Measurements from ENCODE around the gene SMAD9.

SMAD9 gene

DNA sequence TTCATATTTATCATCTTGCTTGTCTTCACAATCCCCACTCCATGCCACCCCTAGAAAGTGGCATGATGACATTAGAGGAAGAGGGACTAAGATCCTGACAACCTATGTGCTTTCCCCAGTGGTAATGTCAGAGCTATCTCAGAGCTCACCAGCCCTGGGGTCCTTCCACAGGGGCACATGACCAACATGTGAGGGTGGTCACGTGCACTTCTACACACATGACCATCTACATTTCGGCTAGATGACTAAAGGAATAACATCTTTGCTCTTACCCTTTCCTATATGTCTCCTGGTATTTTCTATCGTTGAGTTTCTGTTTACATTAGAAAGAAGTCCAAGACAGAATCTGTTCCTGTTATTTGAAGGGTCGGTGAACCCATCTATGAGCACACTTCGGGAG lies 54.8 kb downstream of the SMAD9 start:
- WGBS, 2 experiments (ENCODE audit: insufficient coverage in 2 of 2): 87% methylated on average over 3 to 4 of the region's 5 CpGs
- no peaks in the 10 kb centered on the region for H3K4me1 ChIP-seq (ENCODE audit: control insufficient read depth, insufficient read depth, low read length, poor library complexity, severe bottlenecking)

DNA sequence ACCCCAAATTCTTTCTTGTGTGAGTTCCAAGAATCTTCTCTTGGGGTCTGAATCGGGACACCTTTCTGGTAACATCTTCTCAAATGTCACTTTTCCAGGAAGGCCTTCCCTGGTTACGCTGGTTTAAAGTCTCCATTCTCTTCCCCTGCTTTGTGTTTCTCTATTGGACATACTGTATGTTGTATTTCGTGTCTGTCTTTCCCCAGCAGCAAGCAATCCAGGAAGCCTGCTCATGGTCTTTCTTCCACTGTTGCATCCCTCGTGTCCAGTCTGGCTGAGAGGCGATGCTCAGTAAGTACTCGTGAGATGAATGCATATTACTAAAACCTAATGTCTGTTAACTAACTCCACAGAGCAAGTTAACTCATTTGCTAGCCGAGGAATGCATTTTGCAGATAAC lies 57.3 kb downstream of the SMAD9 start:
- Histone ChIP-seq H3K36me3 (ENCODE audit: control insufficient read depth, insufficient read depth, low read length) (peaks cover 42% of the 10 kb centered on the region), H3K4me3 (ENCODE audit: extremely low read depth, insufficient read depth, low read length, poor library complexity, severe bottlenecking) (no peak overlapping the region), H3K4me1 (ENCODE audit: control insufficient read depth, insufficient read depth, low read length, poor library complexity, severe bottlenecking) (no peaks in the 10 kb centered on the region), H3K27ac (ENCODE audit: low read depth, low read length, severe bottlenecking) (peak overlapping the region; percentile 11), H3K9me3 (ENCODE audit: control insufficient read depth, low read length) (no peaks in the 10 kb centered on the region)
- 92 to 95% methylated on average over 3 to 7 of the region's 7 CpGs for WGBS, 2 experiments (ENCODE audit: insufficient coverage in 2 of 2)

More for the DNA sequence above, 54.8 kb downstream of the SMAD9 start:
- H3K4me3 ChIP-seq (ENCODE audit: extremely low read depth, insufficient read depth, low read length, poor library complexity, severe bottlenecking): no peak overlapping the region
- H3K27ac ChIP-seq (ENCODE audit: low read depth, low read length, severe bottlenecking): no peak overlapping the region
- peaks cover 56% of the 10 kb centered on the region for H3K36me3 ChIP-seq (ENCODE audit: control insufficient read depth, insufficient read depth, low read length)
- H3K9me3 ChIP-seq (ENCODE audit: control insufficient read depth, low read length): no peaks in the 10 kb centered on the region

DNA sequence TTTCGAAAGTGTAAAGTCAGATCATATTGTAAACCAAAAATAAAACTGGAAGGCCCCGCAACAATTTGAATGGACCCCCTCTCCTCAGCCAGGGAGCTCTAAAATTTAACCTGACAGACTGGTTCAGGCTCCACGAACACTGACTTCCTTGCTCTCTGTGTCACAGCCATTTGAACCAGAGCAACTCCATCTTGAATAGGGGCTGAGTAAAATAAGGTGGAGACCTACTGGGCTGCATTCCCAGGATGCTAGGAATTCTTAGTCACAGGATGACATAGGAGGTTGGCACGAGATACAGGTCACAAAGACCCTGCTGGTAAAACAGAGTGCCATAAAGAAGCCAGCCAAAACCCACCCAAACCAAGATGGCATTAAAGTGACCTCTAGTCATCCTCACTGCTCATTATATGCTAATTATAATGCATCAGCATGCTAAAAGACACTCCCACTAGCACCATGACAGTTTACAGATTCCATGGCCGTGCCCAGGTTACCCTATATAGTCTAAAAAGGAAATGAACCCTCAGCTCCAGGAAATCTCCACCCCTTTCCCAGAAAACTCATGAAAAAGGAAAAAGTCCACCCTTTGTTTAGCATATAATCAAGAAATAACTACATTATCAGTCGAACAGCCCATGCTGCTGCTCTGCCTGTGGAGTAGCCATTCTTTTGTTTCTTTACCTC lies 57.9 kb downstream of the SMAD9 start:
- no peak overlapping the region for H3K4me3 ChIP-seq (ENCODE audit: extremely low read depth, insufficient read depth, low read length, poor library complexity, severe bottlenecking)

GRCh38 chr13:36859259-36859658 lies 60.8 kb downstream of the SMAD9 start:
- Histone ChIP-seq H3K36me3 (ENCODE audit: control insufficient read depth, insufficient read depth, low read length) (peaks cover 14% of the 10 kb centered on the region), H3K9me3 (ENCODE audit: control insufficient read depth, low read length) (no peaks in the 10 kb centered on the region), H3K27ac (ENCODE audit: low read depth, low read length, severe bottlenecking) (no peak overlapping the region), H3K4me3 (ENCODE audit: extremely low read depth, insufficient read depth, low read length, poor library complexity, severe bottlenecking) (no peak overlapping the region), H3K4me1 (ENCODE audit: control insufficient read depth, insufficient read depth, low read length, poor library complexity, severe bottlenecking) (no peaks in the 10 kb centered on the region)
- 82 to 89% methylated on average over 2 of the region's 4 CpGs for WGBS, 2 experiments (ENCODE audit: insufficient coverage in 2 of 2)

More for the DNA sequence above, 57.9 kb downstream of the SMAD9 start:
- 92% methylated on average over 6 of the region's 6 CpGs for WGBS, 2 experiments (ENCODE audit: insufficient coverage in 2 of 2)
- Histone ChIP-seq H3K9me3 (ENCODE audit: control insufficient read depth, low read length) (no peaks in the 10 kb centered on the region), H3K27ac (ENCODE audit: low read depth, low read length, severe bottlenecking) (peak overlapping the region; percentile 11), H3K36me3 (ENCODE audit: control insufficient read depth, insufficient read depth, low read length) (peaks cover 42% of the 10 kb centered on the region), H3K4me1 (ENCODE audit: control insufficient read depth, insufficient read depth, low read length, poor library complexity, severe bottlenecking) (no peaks in the 10 kb centered on the region)

- H3K4me3 ChIP-seq (ENCODE audit: extremely low read depth, insufficient read depth, low read length, poor library complexity, severe bottlenecking): no peak overlapping the region
- no peak overlapping the region for H3K27ac ChIP-seq (ENCODE audit: low read depth, low read length, severe bottlenecking)
- 0 to 55% methylated on average over 1 to 3 of the region's 3 CpGs for WGBS, 2 experiments (ENCODE audit: insufficient coverage in 2 of 2)
- H3K36me3 ChIP-seq (ENCODE audit: control insufficient read depth, insufficient read depth, low read length): peaks cover 18% of the 10 kb centered on the region
- no peaks in the 10 kb centered on the region for H3K4me1 ChIP-seq (ENCODE audit: control insufficient read depth, insufficient read depth, low read length, poor library complexity, severe bottlenecking)
- H3K9me3 ChIP-seq (ENCODE audit: control insufficient read depth, low read length): no peaks in the 10 kb centered on the region
These were observed 61.7 kb downstream of the SMAD9 start for GRCh38 chr13:36858290-36858689.

GRCh38 chr13:36857253-36857652 lies 62.8 kb downstream of the SMAD9 start:
- peaks cover 18% of the 10 kb centered on the region for H3K36me3 ChIP-seq (ENCODE audit: control insufficient read depth, insufficient read depth, low read length)
- no peaks in the 10 kb centered on the region for H3K9me3 ChIP-seq (ENCODE audit: control insufficient read depth, low read length)
- no peaks in the 10 kb centered on the region for H3K4me1 ChIP-seq (ENCODE audit: control insufficient read depth, insufficient read depth, low read length, poor library complexity, severe bottlenecking)

DNA sequence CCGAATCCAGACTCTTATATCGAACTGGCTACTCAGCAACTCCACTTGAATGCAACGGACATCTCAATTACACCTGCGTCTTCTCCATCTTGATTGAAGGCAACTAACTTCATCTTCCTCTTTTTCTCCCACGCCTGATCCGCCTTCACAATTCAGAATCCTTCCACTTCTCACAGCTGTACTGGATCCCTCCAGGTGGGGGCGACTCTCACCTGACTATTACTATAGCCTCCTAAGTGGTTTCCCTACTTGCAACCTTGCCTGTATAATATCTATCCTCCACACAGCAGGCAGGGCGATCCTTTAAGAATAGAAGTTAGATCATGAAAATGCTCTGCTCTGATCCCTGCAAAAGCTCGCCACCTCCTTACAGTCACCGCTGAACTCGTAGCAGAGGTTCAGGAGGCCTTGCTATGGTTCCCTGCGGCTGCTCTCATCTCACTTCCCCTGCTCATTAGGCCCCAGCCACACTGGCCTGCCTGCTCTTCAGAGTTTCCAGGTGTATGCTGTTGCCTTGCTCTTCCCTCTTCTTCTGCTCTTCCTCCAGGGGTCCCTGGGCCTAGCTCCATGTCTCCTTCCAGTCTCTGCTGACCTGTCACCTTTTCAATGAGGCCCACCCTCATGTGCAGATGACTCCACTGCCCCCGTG lies 69.1 kb downstream of the SMAD9 start:
- WGBS, 2 experiments (ENCODE audit: insufficient coverage in 2 of 2): 85 to 88% methylated on average over 12 to 13 of the region's 13 CpGs
- Histone ChIP-seq H3K4me1 (ENCODE audit: control insufficient read depth, insufficient read depth, low read length, poor library complexity, severe bottlenecking) (no peaks in the 10 kb centered on the region), H3K9me3 (ENCODE audit: control insufficient read depth, low read length) (no peaks in the 10 kb centered on the region), H3K36me3 (ENCODE audit: control insufficient read depth, insufficient read depth, low read length) (peaks cover 38% of the 10 kb centered on the region), H3K27ac (ENCODE audit: low read depth, low read length, severe bottlenecking) (no peak overlapping the region), H3K4me3 (ENCODE audit: extremely low read depth, insufficient read depth, low read length, poor library complexity, severe bottlenecking) (no peak overlapping the region)

More at GRCh38 chr13:36857253-36857652, 62.8 kb downstream of the SMAD9 start:
- Histone ChIP-seq H3K4me3 (ENCODE audit: extremely low read depth, insufficient read depth, low read length, poor library complexity, severe bottlenecking) (no peak overlapping the region), H3K27ac (ENCODE audit: low read depth, low read length, severe bottlenecking) (no peak overlapping the region)

DNA sequence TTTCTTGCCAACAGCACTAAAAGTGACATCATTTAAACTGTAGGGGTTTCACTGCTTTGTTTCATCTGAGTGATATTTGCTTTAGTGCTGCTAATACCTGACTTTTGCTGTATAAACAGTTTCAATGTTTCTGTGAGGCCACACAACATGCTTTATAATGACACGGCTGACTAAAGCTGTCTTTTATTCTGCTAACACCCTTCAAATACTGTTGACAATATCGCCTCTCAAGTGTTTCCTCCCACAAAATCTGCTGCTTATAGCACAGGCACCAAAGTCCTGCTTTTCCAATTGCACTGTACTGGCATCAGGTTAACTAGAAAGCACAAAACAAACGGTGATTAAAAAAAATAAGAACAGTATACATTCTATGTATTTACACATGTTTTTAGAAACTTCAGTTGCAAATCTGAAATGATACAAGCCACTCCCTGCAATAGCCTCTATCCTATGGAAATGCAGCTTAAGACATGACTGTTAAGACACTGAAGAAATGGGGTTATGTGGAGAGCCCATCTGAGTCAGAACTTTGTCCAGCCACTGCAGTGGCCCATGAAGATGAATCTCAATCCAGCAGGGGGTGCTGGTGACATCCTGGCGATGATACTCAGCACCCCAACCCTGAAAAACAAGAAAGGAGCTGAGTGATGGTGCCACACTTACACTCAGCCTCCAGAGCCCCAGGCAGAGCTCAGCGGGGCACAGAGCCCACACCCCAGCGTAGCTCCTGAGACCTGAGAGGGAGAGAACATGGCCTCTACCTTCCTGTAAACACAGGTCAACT lies 71.6 kb downstream of the SMAD9 start:
- H3K36me3 ChIP-seq (ENCODE audit: control insufficient read depth, insufficient read depth, low read length): peaks cover 36% of the 10 kb centered on the region
- H3K9me3 ChIP-seq (ENCODE audit: control insufficient read depth, low read length): no peaks in the 10 kb centered on the region
- no peaks in the 10 kb centered on the region for H3K4me1 ChIP-seq (ENCODE audit: control insufficient read depth, insufficient read depth, low read length, poor library complexity, severe bottlenecking)
- H3K4me3 ChIP-seq (ENCODE audit: extremely low read depth, insufficient read depth, low read length, poor library complexity, severe bottlenecking): no peak overlapping the region
- no peak overlapping the region for H3K27ac ChIP-seq (ENCODE audit: low read depth, low read length, severe bottlenecking)
- WGBS, 2 experiments (ENCODE audit: insufficient coverage in 2 of 2): 90 to 94% methylated on average over 5 of the region's 6 CpGs

- WGBS, 2 experiments (ENCODE audit: insufficient coverage in 2 of 2): 80 to 86% methylated on average over 9 of the region's 9 CpGs
These were observed 72.4 kb downstream of the SMAD9 start for GRCh38 chr13:36847606-36848005.

GRCh38 chr13:36841391-36841790 lies 78.6 kb downstream of the SMAD9 start:
- no peaks in the 10 kb centered on the region for H3K4me1 ChIP-seq (ENCODE audit: control insufficient read depth, insufficient read depth, low read length, poor library complexity, severe bottlenecking)
- H3K4me3 ChIP-seq (ENCODE audit: extremely low read depth, insufficient read depth, low read length, poor library complexity, severe bottlenecking): no peak overlapping the region
- H3K9me3 ChIP-seq (ENCODE audit: control insufficient read depth, low read length): no peaks in the 10 kb centered on the region
- no peaks in the 10 kb centered on the region for H3K36me3 ChIP-seq (ENCODE audit: control insufficient read depth, insufficient read depth, low read length)
- no peak overlapping the region for H3K27ac ChIP-seq (ENCODE audit: low read depth, low read length, severe bottlenecking)
- 85% methylated on average over 4 of the region's 5 CpGs; no CpG with 5 or more reads in 1 of the 2 experiments for WGBS, 2 experiments (ENCODE audit: insufficient coverage in 2 of 2)

More at GRCh38 chr13:36847606-36848005, 72.4 kb downstream of the SMAD9 start:
- no peaks in the 10 kb centered on the region for H3K4me1 ChIP-seq (ENCODE audit: control insufficient read depth, insufficient read depth, low read length, poor library complexity, severe bottlenecking)
- H3K4me3 ChIP-seq (ENCODE audit: extremely low read depth, insufficient read depth, low read length, poor library complexity, severe bottlenecking): no peak overlapping the region
- no peaks in the 10 kb centered on the region for H3K9me3 ChIP-seq (ENCODE audit: control insufficient read depth, low read length)
- H3K27ac ChIP-seq (ENCODE audit: low read depth, low read length, severe bottlenecking): no peak overlapping the region
- H3K36me3 ChIP-seq (ENCODE audit: control insufficient read depth, insufficient read depth, low read length): peaks cover 28% of the 10 kb centered on the region
